ENCODE measurements around the gene GRPR.
A peak's percentile ranks its signal among the peaks of the same experiment; 100 is the strongest.
"Not testable (repeated sequence)": the region's sequence is repeated elsewhere in the genome, so short reads cannot be mapped to it uniquely, and the experiment has no call there.

GRPR gene

GRCh38 chrX:16155581-16156096 is 32.3 kb downstream of the GRPR start:
- CTCF ChIA-PET = no interaction called here
- no peak for DNase-seq (ENCODE audit: low spot score)
- TF ChIP-seq, protein P1, sequence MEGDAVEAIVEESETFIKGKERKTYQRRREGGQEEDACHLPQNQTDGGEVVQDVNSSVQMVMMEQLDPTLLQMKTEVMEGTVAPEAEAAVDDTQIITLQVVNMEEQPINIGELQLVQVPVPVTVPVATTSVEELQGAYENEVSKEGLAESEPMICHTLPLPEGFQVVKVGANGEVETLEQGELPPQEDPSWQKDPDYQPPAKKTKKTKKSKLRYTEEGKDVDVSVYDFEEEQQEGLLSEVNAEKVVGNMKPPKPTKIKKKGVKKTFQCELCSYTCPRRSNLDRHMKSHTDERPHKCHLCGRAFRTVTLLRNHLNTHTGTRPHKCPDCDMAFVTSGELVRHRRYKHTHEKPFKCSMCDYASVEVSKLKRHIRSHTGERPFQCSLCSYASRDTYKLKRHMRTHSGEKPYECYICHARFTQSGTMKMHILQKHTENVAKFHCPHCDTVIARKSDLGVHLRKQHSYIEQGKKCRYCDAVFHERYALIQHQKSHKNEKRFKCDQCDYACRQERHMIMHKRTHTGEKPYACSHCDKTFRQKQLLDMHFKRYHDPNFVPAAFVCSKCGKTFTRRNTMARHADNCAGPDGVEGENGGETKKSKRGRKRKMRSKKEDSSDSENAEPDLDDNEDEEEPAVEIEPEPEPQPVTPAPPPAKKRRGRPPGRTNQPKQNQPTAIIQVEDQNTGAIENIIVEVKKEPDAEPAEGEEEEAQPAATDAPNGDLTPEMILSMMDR (conservative IDR thresholded peaks at IDR 0.05; ENCODE audit: low read depth) = no peak

GRCh38 chrX:16156692-16157331 is 33.4 kb downstream of the GRPR start:
- ChIA-PET POLR2A (ENCODE audit: low non-redundant PET) (no interaction called here), CTCF (no interaction called here)
- no peak for DNase-seq (ENCODE audit: low spot score)
- no peak overlapping the region for H3K27ac ChIP-seq
- TF ChIP-seq, protein P1 (conservative IDR thresholded peaks at IDR 0.05; ENCODE audit: low read depth) = no peak

More at GRCh38 chrX:16155581-16156096, 32.3 kb downstream of the GRPR start:
- H3K27ac ChIP-seq = no peak overlapping the region
- POLR2A ChIA-PET (ENCODE audit: low non-redundant PET) = no interaction called here

DNA sequence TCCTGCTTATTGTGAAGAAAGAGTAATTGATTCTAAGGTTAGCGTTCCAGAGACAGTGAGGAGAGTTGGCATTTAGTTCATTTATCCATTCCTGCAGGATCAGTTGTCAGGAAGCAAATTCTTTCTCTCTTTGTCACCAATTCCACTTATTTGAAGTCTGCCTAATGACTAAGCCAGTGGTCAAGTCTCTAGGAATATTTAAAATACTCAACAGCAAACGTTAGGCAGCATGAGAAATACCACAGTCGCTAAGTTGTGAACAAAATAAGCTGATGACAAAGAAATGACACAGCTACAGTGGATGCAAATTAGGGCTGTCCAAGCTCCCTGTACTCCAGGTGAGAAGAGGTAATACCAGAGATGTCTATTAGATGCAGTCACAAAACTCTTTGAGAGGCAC is 37.4 kb downstream of the GRPR start:
- TF ChIP-seq, protein P1 (conservative IDR thresholded peaks at IDR 0.05; ENCODE audit: low read depth) = no peak
- H3K27ac ChIP-seq = peak overlapping the region; percentile 68; the same call in 1 of the 2 replicates
- ChIA-PET CTCF (interaction anchor here (0.6 kb wide), 1 partner anchor 16 kb away, joined by 3 read pairs; no protein-coding TSS in a partner anchor), POLR2A (ENCODE audit: low non-redundant PET) (no interaction called here)
- peak; percentile 76 for DNase-seq (ENCODE audit: low spot score)

GRCh38 chrX:16161173-16161572 is 37.8 kb downstream of the GRPR start:
- POLR2A ChIA-PET (ENCODE audit: low non-redundant PET); DNase-seq (ENCODE audit: low spot score): not testable (repeated sequence)
- peak overlapping the region; percentile 68; the same call in 1 of the 2 replicates for H3K27ac ChIP-seq
- CTCF ChIA-PET = interaction anchor here (0.6 kb wide), 1 partner anchor 16 kb away, joined by 3 read pairs; no protein-coding TSS in a partner anchor

GRCh38 chrX:16162391-16162790 is 39.0 kb downstream of the GRPR start:
- TF ChIP-seq, protein P1 (conservative IDR thresholded peaks at IDR 0.05; ENCODE audit: low read depth) = no peak
- H3K27ac ChIP-seq = no peak overlapping the region
- CTCF ChIA-PET = no interaction called here
- POLR2A ChIA-PET (ENCODE audit: low non-redundant PET) = no interaction called here
- no peak for DNase-seq (ENCODE audit: low spot score)

GRCh38 chrX:16164748-16165147 is 41.4 kb downstream of the GRPR start:
- DNase-seq (ENCODE audit: low spot score) = no peak
- H3K27ac ChIP-seq = no peak overlapping the region
- POLR2A ChIA-PET (ENCODE audit: low non-redundant PET) = no interaction called here
- TF ChIP-seq, protein P1 (conservative IDR thresholded peaks at IDR 0.05; ENCODE audit: low read depth) = no peak
- CTCF ChIA-PET = interaction anchor here (0.7 kb wide), 1 partner anchor 899 kb away, joined by 3 read pairs; no protein-coding TSS in a partner anchor

GRCh38 chrX:16167181-16167580 is 43.8 kb downstream of the GRPR start, which contains the start of gene MAGEB17:
TSS of gene MAGEB17 (plus strand) at chrX:16167481. CDS start at chrX:16170383, 2,902 bp downstream.
- POLR2A ChIA-PET (ENCODE audit: low non-redundant PET) = no interaction called here
- CTCF ChIA-PET = no interaction called here
- no peak within 1 kb of the TSS for H3K27ac ChIP-seq
- TF ChIP-seq, protein P1 (conservative IDR thresholded peaks at IDR 0.05; ENCODE audit: low read depth) = no peak
- no peak for DNase-seq (ENCODE audit: low spot score)

Measured in RWPE1 (cell line).